T-helper 1 cell treated with Interleukin-12 subunit alpha and Interleukin-12 subunit beta and Interleukin-4 antibody, amounts not matched to agents 30 ng/mL and 1 ng/mL, for 36 hours (primary cell): ENCODE data around the gene MEGF11. TPM values are rescaled to one million over a fixed set of nuclear protein-coding genes. Genes with fewer than 3 reads are reported as not detected.

ENCODE experiments used
- intact Hi-C: fragments of 100-400 bp; cut with micrococcal nuclease; formaldehyde crosslinking; loops from one replicate; pipeline ENCODE4 v1.15.1; 2024
- total RNA-seq: library from RNA; stranded (reverse); gene quantifications from 2 replicates; pipeline ENCODE4 v1.2.3, GENCODE V29; 2022

Gene MEGF11
- total RNA-seq, 1 donor from 2014 or later: 0.78 TPM

GRCh38 chr15:65872596-65872995 lies 381.0 kb downstream of the MEGF11 start:
- intact Hi-C loops: loop anchor here (5.0 to 10.0 kb wide), 2 partner anchors 420 to 568 kb away; partner anchors contain the start of genes DIS3L and RNU5B-1

- intact Hi-C loops: loop anchor here (2.0 to 10.0 kb wide), 3 partner anchors 71 to 567 kb away; partner anchors contain the start of genes DIS3L and RNU5B-1
Measured at GRCh38 chr15:65871886-65872285, 381.7 kb downstream of the MEGF11 start.

GRCh38 chr15:65870889-65871533 lies 382.5 kb downstream of the MEGF11 start:
- intact Hi-C loops: loop anchor here (2.0 to 10.0 kb wide), 3 partner anchors 72 to 566 kb away; partner anchors contain the start of genes DIS3L and RNU5B-1

- intact Hi-C loops: loop anchor here (1.0 to 10.0 kb wide), 12 partner anchors 12 to 565 kb away; partner anchors contain the start of genes DENND4A, DIS3L, DPP8 and HACD3
Measured at GRCh38 chr15:65869954-65870871, 383.3 kb downstream of the MEGF11 start.

GRCh38 chr15:65869126-65869953 lies 384.2 kb downstream of the MEGF11 start, which contains the start of gene RAB11A:
RAB11A (plus strand) TSS chr15:65869491; CDS start chr15:65869586, 95 bp downstream.
- intact Hi-C loops: loop anchor here (1.0 to 5.0 kb wide), 9 partner anchors 13 to 487 kb away; partner anchors contain the start of genes DENND4A, DPP8, HACD3 and INTS14

- intact Hi-C loops: loop anchor here (1.0 to 5.0 kb wide), 9 partner anchors 14 to 488 kb away; partner anchors contain the start of genes DENND4A, DPP8, HACD3 and INTS14
Measured at GRCh38 chr15:65868546-65869125, 384.9 kb downstream of the MEGF11 start.

- intact Hi-C loops: loop anchor here (2.0 to 5.0 kb wide), 2 partner anchors 49 to 336 kb away; partner anchors contain the start of gene HACD3
Measured at GRCh38 chr15:65867933-65868332, 385.6 kb downstream of the MEGF11 start.

- intact Hi-C loops: loop anchor here (5.0 kb wide), 1 partner anchor 335 kb away; the partner anchor contains the start of gene HACD3
Measured at GRCh38 chr15:65867244-65867643, 386.3 kb downstream of the MEGF11 start.

GRCh38 chr15:65863106-65863505 lies 390.4 kb downstream of the MEGF11 start:
- intact Hi-C loops: loop anchor here (2.0 to 5.0 kb wide), 2 partner anchors 99 to 184 kb away; no protein-coding TSS in a partner anchor

- intact Hi-C loops: loop anchor here (1.0 to 5.0 kb wide), 4 partner anchors 100 to 223 kb away; no protein-coding TSS in a partner anchor
Measured at GRCh38 chr15:65862682-65863081, 390.9 kb downstream of the MEGF11 start.

GRCh38 chr15:65857718-65858402 lies 395.7 kb downstream of the MEGF11 start:
- intact Hi-C loops: loop anchor here (1.0 to 5.0 kb wide), 5 partner anchors 36 to 247 kb away; partner anchors contain the start of genes DENND4A and INTS14

GRCh38 chr15:65856821-65857455 lies 396.6 kb downstream of the MEGF11 start:
- intact Hi-C loops: loop anchor here (1.0 to 5.0 kb wide), 5 partner anchors 35 to 246 kb away; partner anchors contain the start of genes DENND4A and INTS14

GRCh38 chr15:65851981-65852380 lies 401.6 kb downstream of the MEGF11 start:
- intact Hi-C loops: no loop called here

GRCh38 chr15:65847989-65848388 lies 405.6 kb downstream of the MEGF11 start:
- intact Hi-C loops: no loop called here

GRCh38 chr15:65845826-65846519 lies 407.6 kb downstream of the MEGF11 start:
- intact Hi-C loops: no loop called here
